ENCODE results near the gene STEAP2.

DNA sequence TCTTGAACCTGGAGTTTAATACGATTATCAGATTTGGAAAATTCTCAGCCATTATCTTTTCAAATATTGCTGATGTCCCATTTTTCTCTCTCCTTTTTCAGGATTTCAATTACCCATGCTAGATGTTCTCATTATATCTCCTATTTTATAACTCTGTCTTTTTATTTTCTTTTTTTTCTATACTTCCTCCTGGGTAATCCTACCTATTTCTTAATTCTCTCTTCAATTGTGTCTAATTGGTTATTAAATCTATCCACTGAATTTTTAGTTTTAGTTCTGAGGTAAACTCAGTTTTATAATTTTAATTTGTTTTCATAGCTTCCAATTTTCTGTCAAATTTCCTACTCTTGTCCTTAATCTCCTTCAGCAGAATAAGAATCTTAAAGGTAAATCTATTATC lies 41.6 kb upstream of the STEAP2 start:
- TF ChIP-seq CTCF (IDR thresholded peaks at IDR 0.05; ENCODE audit: insufficient read depth, low read length, poor library complexity, severe bottlenecking): no peak
- TF ChIP-seq EZH2phosphoT487 (conservative IDR thresholded peaks at IDR 0.05; ENCODE audit: low read length): no peak

Data from SU-DHL-6 (cell line).